Stimulated activated CD4-positive, alpha-beta T cell treated with anti-CD3 and anti-CD28 coated beads, TNF-alpha, amount 100 ng/mL, for 48 hours (primary cell): ENCODE data around the gene FAM114A2.
"Not testable (repeated sequence)": the region's sequence is repeated elsewhere in the genome, so short reads cannot be mapped to it uniquely, and the experiment has no call there.

Source experiments
- DNase-seq, 3 donors: peaks; one replicate each; pipeline ENCODE4 v3.0.0-alpha.2; 2020; ENCODE audit warnings: low read depth in 3 of 3

Gene FAM114A2

DNA sequence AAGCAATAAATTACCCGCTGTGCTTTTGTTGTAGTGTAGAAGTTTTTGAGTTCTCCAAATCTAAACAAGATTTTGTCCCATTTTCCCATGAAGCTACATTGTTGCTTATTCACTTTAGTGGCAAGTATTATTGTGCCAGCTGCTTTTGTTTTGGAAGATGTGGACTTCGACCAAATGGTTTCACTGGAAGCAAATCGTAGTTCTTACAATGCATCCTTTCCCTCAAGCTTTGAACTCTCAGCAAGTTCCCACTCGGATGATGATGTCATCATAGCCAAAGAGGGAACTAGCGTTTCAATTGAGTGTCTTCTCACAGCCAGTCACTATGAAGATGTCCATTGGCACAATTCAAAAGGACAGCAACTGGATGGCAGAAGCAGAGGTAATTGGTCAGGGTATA is 10.9 kb upstream of the FAM114A2 start:
- DNase-seq: no peak

DNA sequence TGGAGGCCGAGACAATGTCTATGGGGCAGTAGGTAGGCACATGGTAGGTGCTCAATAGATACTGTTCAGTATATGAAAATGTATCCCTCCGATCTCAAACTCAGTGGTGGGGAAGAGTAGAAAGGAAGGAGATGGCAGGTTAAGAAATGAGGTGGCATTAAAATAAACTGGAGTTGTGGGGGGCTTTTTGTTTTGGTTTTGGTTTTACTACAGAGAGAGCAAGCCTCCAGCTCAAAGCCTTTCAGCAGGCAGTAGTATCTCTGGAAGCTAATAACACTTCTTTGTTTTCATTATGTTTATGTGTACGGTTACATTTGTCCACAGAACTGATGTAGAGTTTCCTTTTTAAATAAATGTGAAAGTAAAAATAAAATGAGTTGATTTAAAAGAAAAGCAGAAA is 8.6 kb upstream of the FAM114A2 start:
- no peak for DNase-seq

DNA sequence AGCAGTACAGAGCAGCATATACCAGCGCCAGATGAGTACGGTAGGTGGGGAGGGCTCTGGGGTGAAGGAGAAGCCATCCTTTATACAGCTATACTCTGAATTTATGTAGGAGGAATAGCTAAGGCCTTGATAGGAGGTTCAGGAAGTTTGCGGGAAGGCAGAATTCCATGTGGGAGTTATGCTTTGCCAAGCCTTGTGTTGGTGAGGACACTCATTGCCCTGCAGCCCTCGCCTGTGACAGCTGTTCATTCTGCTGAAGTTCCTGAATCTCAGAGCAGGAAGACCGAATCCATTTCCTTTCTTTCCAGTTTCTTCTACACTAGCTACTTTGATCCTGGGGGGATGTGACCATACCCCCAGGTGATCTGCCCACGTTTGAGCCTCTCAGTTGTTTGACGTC is 7.8 kb upstream of the FAM114A2 start:
- no peak for DNase-seq

DNA sequence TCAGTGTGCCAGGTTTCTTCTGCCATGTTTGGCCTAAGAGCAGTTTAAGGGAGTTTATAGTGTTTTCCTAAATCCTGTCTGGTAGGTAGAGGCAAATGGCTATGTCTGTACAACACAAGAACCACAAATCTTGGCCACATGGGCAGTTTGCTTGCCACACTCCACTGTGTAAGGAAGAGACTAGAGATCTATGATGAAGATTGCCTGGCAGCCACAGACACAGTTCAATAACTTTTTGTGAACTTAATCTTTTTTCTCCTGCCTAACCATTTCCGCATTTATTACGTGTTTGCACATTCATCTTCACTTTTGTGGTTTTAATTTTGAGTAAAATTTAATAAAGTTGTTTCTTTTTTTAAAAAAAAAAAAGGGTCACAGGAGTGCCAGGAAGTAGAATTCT is 5.9 kb upstream of the FAM114A2 start:
- DNase-seq: no peak

DNA sequence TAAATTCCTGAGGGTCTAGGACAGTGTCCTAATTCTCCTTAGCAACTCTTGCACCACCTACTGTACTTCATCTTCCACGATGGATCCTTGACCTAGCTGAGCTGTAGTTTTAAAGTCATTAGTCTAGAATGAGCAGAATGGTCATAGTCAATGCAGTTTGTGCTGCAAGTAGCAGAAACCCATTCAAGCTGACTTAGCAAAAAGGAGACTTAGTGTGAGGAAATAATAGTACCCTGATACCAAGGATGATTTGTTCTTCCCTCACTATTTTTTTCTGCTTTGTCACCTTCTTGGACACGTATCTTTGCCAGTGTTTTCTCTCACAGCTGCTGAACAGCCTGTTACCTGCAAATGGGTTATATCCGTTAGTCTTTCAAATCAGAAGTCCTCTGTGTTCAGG is 5.4 kb upstream of the FAM114A2 start:
- DNase-seq: no peak

DNA sequence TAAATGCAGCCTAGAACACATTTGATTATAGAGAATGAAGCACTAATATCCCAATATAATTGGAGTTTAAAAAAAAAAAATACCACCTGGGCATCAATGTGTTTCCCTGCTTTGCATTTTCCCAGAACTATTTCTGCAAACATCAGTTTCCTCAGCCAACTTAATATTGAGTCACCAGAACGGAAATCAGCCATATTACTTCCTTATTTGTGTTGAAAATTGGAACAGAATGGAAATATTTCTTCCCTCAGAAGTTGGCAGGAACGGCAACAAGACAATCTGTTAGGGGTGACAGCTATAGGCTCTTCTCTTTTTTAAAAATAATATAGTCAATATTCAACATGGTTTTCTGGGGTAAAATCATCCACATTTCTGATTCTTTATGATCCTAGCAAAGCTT is 4.1 kb upstream of the FAM114A2 start:
- DNase-seq: no peak

DNA sequence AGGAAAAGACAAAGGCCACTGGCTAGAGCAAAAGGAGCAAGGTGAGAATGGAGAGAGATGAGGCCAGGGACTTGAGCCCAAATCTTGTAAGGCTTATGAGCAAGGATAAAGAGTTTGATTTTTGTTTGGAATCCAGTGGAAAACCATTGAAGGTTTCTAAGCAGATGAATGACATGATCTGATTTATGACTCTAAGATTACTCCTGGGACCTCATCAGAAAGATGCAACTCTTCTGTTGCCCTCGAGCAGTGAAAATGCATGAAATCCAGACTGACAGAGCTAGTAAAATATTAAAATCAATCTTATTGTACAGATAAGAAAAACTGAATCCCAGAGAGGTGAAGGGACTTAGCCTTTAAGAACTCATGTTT is 734 bp upstream of the FAM114A2 start:
- no peak for DNase-seq

DNA sequence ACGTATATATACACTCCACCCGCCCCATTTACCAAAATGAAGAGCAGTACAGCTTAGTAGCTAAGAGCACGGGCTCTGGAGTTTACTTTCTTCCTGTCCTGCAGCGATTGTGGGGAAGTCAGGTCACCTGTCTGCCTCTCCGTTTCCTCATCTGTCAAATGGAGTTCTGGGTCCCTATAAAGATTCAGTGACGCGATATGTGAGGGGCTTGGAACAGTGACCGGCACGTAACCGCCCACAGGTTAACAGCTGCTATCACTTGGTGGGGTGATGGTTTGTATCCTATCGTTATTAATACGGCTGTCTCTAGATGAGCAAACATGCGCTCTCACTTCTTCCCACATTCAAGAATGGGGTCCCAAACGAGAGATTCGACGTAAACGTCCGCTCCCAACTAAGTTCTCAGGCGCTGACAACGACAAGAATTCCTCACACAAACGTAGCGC is 426 bp downstream of the FAM114A2 start:
- DNase-seq: peak in 2 of 3 donors; percentile 16 to 26

DNA sequence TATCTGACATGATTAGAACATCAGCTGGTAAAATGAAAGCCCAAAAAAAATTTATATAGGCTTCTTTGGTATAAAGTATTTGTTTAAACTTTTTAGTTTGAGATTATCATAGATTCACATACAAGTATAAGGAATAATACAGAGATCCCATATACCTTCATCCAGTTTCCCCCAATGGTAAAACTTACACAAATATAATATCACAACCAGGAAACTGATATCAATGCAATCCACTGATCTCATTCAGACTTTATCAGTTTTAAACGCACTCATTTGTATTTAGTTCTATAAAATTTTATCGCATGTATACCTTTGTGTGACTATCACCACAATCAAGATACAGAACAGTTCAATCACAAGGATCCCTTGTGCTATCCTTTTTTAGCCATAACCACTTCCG is 3.8 kb downstream of the FAM114A2 start:
- no peak for DNase-seq

DNA sequence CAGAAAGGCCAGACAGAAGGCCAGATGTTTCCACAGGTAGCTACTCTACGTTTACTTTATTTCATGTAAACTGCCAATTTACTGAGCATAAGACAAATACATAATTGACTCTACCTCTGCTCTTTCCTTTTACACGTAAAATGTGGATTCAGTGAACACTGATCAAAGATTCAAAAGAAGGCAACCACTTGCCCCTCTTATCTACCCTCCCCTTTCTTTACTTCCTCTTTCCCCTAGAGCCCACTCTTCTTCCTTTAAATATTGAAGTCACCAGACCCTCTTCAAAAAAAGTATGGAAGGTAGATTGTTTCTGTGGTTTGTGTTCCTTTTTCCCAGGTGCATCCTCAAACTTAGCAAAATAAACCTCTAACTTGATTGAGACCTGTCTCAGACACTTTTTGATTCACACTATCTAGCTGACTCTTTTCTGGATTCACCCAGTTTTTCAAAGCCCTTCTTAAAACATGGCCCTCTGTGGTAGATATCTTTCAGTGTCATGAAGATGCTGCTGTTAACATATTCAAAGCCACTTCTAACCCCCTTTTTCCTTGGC is 6.7 kb downstream of the FAM114A2 start:
- no peak for DNase-seq

DNA sequence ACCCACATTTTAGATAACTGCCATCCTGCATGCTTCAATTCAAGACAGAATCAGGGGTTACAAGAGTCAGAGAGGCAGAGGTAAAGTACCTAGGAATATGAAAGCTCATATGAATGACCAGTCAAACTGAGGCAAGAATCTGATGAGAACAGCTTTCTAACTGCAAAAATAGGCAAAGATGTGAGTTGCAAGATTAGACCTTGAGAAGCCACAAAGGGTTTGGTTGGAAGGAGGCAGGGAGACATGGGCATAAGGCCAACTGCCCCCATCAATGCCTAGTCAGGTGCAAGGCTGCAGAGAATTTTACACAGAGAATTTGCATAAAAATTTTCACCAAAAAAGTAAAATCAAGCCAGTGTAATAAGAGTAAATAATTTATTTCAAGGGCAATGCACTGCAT is 12.8 kb downstream of the FAM114A2 start:
- DNase-seq: no peak

DNA sequence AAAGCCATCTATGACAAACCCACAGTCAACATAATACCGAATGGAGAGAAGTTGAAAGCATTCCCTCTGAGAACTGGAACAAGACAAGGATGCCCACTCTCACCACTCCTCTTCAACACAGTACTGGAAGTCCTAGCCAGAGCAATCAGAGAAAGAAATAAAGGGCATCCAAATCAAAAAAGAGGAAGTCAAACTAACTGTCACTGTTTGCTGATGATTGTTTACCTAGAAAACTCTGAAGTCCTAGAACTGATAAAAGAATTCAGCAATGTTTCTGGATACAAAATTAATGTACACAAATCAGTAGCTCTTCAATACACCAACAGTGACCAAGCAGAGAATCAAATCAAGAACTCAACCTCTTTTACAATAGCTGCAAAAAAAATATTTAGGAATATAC is 19.8 kb downstream of the FAM114A2 start:
- DNase-seq: not testable (repeated sequence)

DNA sequence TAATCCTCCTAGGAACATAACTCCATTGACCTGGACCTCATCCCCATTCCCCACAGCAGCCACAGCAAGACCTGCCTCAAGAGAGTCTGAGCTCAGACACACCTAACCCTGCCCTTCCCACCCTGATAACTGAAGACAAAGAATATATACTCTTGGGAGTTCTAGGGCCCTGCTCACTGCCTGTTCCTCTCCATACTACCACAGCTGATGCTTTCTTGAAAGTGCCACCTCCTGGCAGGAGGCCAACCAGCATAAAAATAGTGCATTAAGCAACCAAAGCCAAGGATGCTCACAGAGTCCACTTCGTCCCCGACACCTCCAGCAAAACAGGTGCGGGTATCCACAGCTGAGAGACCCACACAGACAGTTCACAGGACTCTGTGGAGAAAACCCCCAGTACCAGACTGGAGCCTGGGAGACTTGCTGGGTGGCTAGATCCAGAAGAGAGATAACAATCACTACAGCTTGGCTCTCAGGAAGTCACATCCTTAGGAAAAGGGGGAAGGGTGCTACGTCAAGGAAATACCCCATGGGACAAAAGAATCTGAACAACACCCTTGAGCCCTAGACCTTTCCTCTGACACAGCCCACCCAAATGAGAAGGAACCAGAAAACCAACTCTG is 23.5 kb downstream of the FAM114A2 start:
- DNase-seq: no peak

DNA sequence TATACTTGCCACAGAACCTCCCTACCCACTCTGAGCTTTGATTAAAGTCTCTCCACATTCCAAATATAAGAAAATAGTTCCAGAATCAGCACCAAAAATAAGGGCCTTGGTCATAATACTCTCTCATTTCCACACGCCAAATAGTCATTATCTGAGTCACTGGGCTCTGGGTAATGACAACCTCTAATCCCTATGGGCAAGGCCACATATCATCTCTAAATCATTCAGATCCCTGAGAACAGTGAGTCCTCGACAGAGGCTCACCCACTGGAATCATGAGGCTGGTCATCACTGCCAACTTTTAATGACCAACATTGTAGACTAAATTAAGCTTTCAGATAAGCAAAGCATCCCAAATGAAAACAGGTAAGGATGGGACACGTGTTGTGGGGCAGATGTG is 28.1 kb downstream of the FAM114A2 start:
- no peak for DNase-seq

DNA sequence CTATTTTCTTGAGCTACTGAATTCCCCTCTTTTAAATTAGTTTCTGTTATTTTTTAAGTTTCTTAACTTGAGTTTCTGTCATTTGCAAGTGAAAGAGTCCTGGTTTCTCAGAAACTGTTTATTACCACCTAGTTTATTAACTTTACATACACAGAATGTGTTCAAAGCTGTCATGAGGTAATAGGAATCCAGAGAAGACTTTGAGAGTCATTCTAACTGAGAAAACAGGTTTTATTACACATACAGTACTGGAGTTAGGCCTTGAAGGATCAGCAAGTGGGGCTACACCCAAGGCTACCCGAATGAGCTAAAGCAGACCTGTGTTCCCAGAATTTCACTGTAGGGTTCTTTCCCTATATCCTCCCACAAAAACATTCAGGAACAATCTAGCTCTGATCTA is 33.1 kb downstream of the FAM114A2 start:
- no peak for DNase-seq

DNA sequence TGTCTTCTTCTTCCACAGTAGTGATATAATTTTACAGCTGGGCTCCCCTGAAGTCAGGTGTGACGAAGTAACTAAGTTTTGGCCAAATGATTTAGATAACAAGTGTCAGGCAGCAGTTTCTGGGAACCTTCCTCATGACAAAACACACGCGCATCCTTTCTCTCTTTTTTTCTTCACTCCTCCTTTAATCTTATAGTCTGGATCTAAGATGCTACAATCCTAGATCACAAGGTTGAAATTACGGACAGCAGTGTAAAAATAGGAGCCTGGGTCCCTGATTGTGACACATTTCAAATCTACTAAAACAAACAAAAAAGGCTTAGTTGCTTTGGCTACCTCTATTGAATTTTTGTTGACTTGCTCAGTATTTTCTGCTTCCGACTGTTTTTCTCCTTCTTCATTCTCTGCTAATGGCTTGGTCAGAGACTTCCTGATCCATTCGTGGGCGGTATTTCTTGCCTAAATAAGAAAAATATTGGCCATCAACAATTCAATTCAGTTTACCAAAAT is 36.1 kb downstream of the FAM114A2 start:
- no peak for DNase-seq

DNA sequence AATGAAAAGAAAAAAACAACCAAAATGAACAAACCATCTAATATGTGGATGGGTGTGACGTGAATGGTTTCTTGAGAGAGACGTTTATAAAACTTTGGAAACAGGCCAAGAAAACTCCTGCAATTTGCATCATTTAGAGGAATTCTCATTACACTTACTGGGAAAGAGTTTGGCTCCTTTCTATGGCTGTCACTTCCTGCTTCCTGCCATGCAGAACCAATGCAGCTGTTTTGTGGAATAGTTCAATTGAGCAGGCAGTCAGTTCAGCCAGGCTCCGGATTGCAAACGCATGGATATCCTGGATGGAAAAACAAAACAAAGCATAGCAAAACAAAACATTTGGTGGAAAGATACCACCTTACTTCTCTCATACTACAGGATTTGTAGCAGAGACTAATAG is 36.6 kb downstream of the FAM114A2 start:
- DNase-seq: no peak

DNA sequence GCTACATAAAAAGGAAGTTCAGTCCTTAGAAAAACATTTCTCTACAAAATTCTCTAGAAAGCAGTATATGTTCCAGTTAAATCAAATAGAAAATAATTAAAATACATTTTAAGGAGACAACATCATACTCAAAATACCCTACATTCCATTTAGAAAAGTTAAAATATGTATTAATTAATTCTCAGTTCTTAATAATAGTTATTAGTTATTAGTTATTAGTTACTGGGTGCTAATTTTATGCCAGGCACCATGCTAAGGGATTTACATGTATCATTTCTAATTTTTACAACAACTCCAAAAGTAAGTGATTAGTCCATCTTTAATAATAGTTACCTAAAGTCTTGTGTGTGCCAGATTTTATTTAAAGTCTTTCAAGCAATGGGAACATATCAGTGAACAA is 38.0 kb downstream of the FAM114A2 start:
- DNase-seq: no peak

DNA sequence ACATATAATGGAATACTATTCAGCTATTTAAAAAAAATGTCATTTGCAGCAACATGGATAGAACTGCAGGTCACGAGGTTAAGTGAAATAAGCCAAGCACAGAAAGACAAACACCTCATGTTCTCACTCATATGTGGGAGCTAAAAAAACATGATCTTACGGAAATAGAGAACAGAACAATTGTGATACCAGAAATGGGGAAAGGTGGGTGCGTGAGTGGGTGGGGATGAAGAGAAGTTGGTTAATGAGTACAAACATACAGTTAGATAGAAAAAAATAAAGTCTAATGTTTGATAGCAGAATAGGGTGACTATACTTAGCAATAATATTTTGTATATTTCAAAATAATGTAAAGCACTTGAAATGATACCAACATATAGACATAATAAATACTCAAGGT is 38.7 kb downstream of the FAM114A2 start:
- DNase-seq: no peak

DNA sequence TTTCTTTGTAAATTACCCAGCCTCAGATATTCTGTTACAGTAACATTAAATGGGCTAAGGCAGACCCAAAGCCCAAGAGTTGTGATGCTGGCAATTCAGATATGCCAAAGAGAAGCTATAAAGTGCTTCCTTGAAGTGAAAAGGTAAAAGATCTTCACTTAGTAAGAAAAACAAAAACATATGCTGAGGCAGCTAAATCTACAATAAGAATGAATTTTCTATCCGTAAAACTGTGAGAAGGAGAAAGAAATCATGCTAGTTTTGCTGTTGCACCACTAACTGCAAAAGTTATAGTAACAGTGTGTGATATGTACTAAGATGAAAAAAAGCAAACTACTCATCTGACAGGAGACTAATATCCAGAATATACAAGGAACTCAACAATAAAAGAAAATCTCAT is 39.9 kb downstream of the FAM114A2 start:
- no peak for DNase-seq

DNA sequence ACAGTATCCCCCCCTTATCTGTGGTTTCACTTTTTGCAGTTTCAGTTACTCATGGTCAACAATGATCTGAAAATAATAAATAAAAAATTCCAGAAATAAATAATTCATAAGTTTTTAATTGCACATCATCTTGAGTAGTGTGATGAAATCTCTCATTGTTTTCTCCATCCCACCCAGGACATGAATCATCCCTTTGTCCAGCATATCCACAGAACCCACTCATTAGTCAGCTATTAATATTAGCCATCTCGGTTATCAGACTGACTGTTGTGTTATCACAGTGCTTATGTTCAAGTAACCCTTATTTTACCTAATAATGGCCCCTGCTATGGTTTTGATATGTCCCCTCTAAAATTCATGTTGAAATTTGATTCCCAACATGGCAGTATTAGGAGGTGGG is 40.7 kb downstream of the FAM114A2 start:
- DNase-seq: no peak

DNA sequence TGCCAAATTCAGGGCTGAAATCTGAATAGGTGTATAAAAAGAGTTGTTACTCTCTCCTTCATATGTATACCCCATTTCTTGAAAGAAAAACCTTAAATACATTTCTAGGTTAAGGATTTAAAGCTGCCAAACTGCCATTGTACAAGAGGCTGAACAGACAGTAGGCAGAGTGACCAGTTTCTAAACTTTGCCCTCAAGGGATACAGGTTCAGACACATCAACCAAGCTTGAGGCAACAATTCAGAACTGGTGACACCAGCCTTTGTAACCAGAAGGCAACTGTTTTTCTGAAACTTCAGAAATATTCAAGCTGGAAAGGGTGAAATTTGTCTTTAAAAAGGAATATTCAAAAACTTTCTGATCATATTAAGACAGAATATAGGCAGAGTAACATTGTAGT is 47.5 kb downstream of the FAM114A2 start:
- DNase-seq: no peak

DNA sequence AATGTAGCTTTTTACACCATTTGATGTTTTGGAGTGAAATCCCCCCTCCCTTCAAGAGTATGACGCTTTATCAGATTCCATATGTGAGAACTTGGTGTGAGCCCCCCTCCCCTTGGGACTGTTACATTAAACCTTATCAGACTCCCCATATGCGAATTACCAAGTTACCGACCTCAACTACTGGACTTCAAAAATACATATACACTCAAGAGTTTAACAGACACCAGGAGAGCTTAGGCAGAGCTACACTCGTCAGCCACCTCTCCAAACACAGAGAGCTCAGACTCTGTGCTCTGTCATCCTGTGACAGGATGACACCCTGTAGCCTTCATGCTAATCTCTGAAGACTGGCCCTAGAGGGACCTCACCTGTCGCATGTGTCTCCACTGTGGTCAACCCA is 50.2 kb downstream of the FAM114A2 start:
- no peak for DNase-seq

DNA sequence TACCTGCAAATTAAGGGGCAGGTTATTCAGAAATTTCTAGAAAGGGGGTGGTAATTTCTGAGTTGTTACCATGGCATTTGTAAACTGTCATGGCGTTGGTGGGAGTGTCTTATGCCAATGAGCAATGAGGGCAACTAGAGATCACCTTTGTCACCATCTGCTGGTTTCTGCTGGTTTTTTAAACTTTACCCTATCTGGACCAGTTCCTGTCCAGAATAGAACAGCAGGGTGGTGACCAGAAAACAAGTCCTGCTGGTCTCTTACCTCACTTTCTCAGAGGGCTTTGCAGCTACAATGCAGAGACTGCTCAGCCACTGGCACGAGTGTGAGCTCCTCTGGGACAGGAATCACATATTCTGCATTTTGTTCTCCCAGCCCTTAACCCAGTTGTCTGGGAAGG is 51.4 kb downstream of the FAM114A2 start:
- no peak for DNase-seq
